ENCODE data around the gene GPR82. TPM values are rescaled to one million over a fixed set of nuclear protein-coding genes. Genes with fewer than 3 reads are reported as not detected.

Gene GPR82
- total and polyA plus RNA-seq, 7 donors: under 0.01 to 2.1 (median 0.49) TPM; not detected in 1

GRCh38 chrX:41707218-41707617 is 16.8 kb upstream of the GPR82 start:
- Histone ChIP-seq H3K4me1 (no peaks in the 10 kb centered on the region), H3K27me3 (no peaks in the 10 kb centered on the region), H3K36me3 (no peaks in the 10 kb centered on the region), H3K4me3 (no peak overlapping the region), H3K9me3 (no peaks in the 10 kb centered on the region), H3K27ac (no peak overlapping the region)
- WGBS, 2 donors: 71 to 93% methylated on average over 1 of the region's 1 CpG
- intact Hi-C loops (cut with DNase I): no loop called here
- DNase-seq: no peak
- no peak for TF ChIP-seq EP300 (IDR thresholded peaks at IDR 0.05)
- TF ChIP-seq POLR2A (IDR thresholded peaks at IDR 0.05): no peak
- no peak for TF ChIP-seq CTCF (IDR thresholded peaks at IDR 0.05)
- TF ChIP-seq POLR2AphosphoS5 (IDR thresholded peaks at IDR 0.05): no peak

GRCh38 chrX:41708486-41708885 is 15.5 kb upstream of the GPR82 start:
- Histone ChIP-seq H3K36me3 (no peaks in the 10 kb centered on the region), H3K9me3 (no peaks in the 10 kb centered on the region), H3K4me3 (no peak overlapping the region), H3K4me1 (no peaks in the 10 kb centered on the region), H3K27me3 (no peaks in the 10 kb centered on the region), H3K27ac (no peak overlapping the region)
- no peak for DNase-seq
- intact Hi-C loops (cut with DNase I): no loop called here
- TF ChIP-seq EP300 (IDR thresholded peaks at IDR 0.05): no peak
- no peak for TF ChIP-seq CTCF (IDR thresholded peaks at IDR 0.05)
- no peak for TF ChIP-seq POLR2A (IDR thresholded peaks at IDR 0.05)
- TF ChIP-seq POLR2AphosphoS5 (IDR thresholded peaks at IDR 0.05): no peak
- 56 to 87% methylated on average over 3 of the region's 3 CpGs for WGBS, 2 donors

GRCh38 chrX:41711021-41711667 is 12.8 kb upstream of the GPR82 start:
- no peak for DNase-seq
- Histone ChIP-seq H3K36me3 (no peaks in the 10 kb centered on the region), H3K27me3 (no peaks in the 10 kb centered on the region), H3K4me3 (no peak overlapping the region), H3K27ac (no peak overlapping the region), H3K4me1 (no peaks in the 10 kb centered on the region), H3K9me3 (no peaks in the 10 kb centered on the region)
- intact Hi-C loops (cut with DNase I): no loop called here
- TF ChIP-seq CTCF (IDR thresholded peaks at IDR 0.05) (no peak), POLR2AphosphoS5 (IDR thresholded peaks at IDR 0.05) (no peak), POLR2A (IDR thresholded peaks at IDR 0.05) (no peak), EP300 (IDR thresholded peaks at IDR 0.05) (no peak)
- WGBS, 2 donors: 93 to 97% methylated on average over 5 of the region's 5 CpGs

- Histone ChIP-seq H3K4me3 (no peak overlapping the region), H3K36me3 (no peaks in the 10 kb centered on the region), H3K9me3 (no peaks in the 10 kb centered on the region), H3K27me3 (no peaks in the 10 kb centered on the region), H3K27ac (no peak overlapping the region), H3K4me1 (no peaks in the 10 kb centered on the region)
- 81 to 89% methylated on average over 5 of the region's 5 CpGs for WGBS, 2 donors
- TF ChIP-seq EP300 (IDR thresholded peaks at IDR 0.05) (no peak), POLR2AphosphoS5 (IDR thresholded peaks at IDR 0.05) (no peak), CTCF (IDR thresholded peaks at IDR 0.05) (no peak), POLR2A (IDR thresholded peaks at IDR 0.05) (no peak)
- intact Hi-C loops (cut with DNase I): no loop called here
- no peak for DNase-seq
These were observed 7.8 kb upstream of the GPR82 start for GRCh38 chrX:41716222-41716621.
